Stimulated activated naive CD4-positive, alpha-beta T cell (primary cell): ENCODE results near the gene C19orf47.
"Not testable (repeated sequence)": the region's sequence is repeated elsewhere in the genome, so short reads cannot be mapped to it uniquely, and the experiment has no call there.

ENCODE experiments used
- DNase-seq, 6 experiments: peaks; one replicate each; lab custom pipeline; 2025; lab: John Stamatoyannopoulos, UW

The C19orf47 gene

GRCh38 chr19:40376286-40376862 is 28.2 kb upstream of the C19orf47 start:
- DNase-seq, result no peak

GRCh38 chr19:40374084-40374483 is 25.9 kb upstream of the C19orf47 start:
- no peak for DNase-seq

- DNase-seq, result no peak
Observed at GRCh38 chr19:40371802-40372122, 23.6 kb upstream of the C19orf47 start.

- no peak for DNase-seq
Observed at GRCh38 chr19:40370997-40371801, 23.0 kb upstream of the C19orf47 start.

GRCh38 chr19:40370253-40370652 is 22.1 kb upstream of the C19orf47 start:
- not testable (repeated sequence) for DNase-seq

GRCh38 chr19:40369797-40370196 is 21.6 kb upstream of the C19orf47 start:
- DNase-seq, result no peak

- DNase-seq, result no peak
Observed at GRCh38 chr19:40367577-40368434, 19.6 kb upstream of the C19orf47 start.

- no peak for DNase-seq
Observed at GRCh38 chr19:40366697-40367561, 18.7 kb upstream of the C19orf47 start.

GRCh38 chr19:40365613-40366401 is 17.6 kb upstream of the C19orf47 start:
- DNase-seq, result peak in 4 of 6 experiments; percentile 6 to 18 (median 8)

- no peak for DNase-seq
Observed at GRCh38 chr19:40365010-40365409, 16.8 kb upstream of the C19orf47 start.

- DNase-seq, result no peak
Observed at GRCh38 chr19:40363069-40363468, 14.9 kb upstream of the C19orf47 start.

GRCh38 chr19:40362160-40362559 is 14.0 kb upstream of the C19orf47 start:
- no peak for DNase-seq

GRCh38 chr19:40360708-40361241 is 12.6 kb upstream of the C19orf47 start:
- no peak for DNase-seq

- DNase-seq, result no peak
Observed at GRCh38 chr19:40360020-40360707, 12.0 kb upstream of the C19orf47 start.

GRCh38 chr19:40358773-40359172 is 10.6 kb upstream of the C19orf47 start:
- no peak for DNase-seq

- DNase-seq, result no peak
Observed at GRCh38 chr19:40357640-40358039, 9.4 kb upstream of the C19orf47 start.

- DNase-seq, result no peak
Observed at GRCh38 chr19:40356681-40357595, 8.7 kb upstream of the C19orf47 start.

GRCh38 chr19:40355975-40356680 is 7.9 kb upstream of the C19orf47 start:
- no peak for DNase-seq
